Measurements from ENCODE around the gene TMA7B.
"Not testable (repeated sequence)": the region's sequence is repeated elsewhere in the genome, so short reads cannot be mapped to it uniquely, and the experiment has no call there.

The TMA7B gene

GRCh38 chr22:39992088-39992826 is 32.1 kb downstream of the TMA7B start:
- Histone ChIP-seq H3K4me1 (ENCODE audit: control insufficient read depth in 1 of 2, insufficient read depth in 2 of 2, low read length in 2 of 2) (peaks cover 13 to 29% of the 10 kb centered on the region in 2 donors), H3K9me3 (ENCODE audit: control insufficient read depth in 1 of 2, low read length in 2 of 2) (no peaks in the 10 kb centered on the region), H3K4me3 (ENCODE audit: low read depth in 1 of 2, low read length in 2 of 2) (no peak overlapping the region), H3K9ac (ENCODE audit: low read depth in 1 of 2, low read length in 2 of 2) (no peak overlapping the region), H3K27me3 (ENCODE audit: control insufficient read depth in 1 of 2, insufficient read depth in 2 of 2, low read length in 2 of 2) (peaks cover 5 to 9% of the 10 kb centered on the region in 2 donors), H3K27ac (ENCODE audit: low read depth, low read length) (no peak overlapping the region), H3K36me3 (ENCODE audit: control insufficient read depth in 1 of 2, insufficient read depth in 2 of 2, low read length in 2 of 2) (no peaks in the 10 kb centered on the region)

GRCh38 chr22:39992894-39993293 is 32.7 kb downstream of the TMA7B start:
- not testable (repeated sequence) for H3K9me3 ChIP-seq (ENCODE audit: control insufficient read depth in 1 of 2, low read length in 2 of 2); H3K27ac ChIP-seq (ENCODE audit: low read depth, low read length); H3K9ac ChIP-seq (ENCODE audit: low read depth in 1 of 2, low read length in 2 of 2); H3K36me3 ChIP-seq (ENCODE audit: control insufficient read depth in 1 of 2, insufficient read depth in 2 of 2, low read length in 2 of 2); H3K4me3 ChIP-seq (ENCODE audit: low read depth in 1 of 2, low read length in 2 of 2); H3K27me3 ChIP-seq (ENCODE audit: control insufficient read depth in 1 of 2, insufficient read depth in 2 of 2, low read length in 2 of 2)
- H3K4me1 ChIP-seq (ENCODE audit: control insufficient read depth in 1 of 2, insufficient read depth in 2 of 2, low read length in 2 of 2): peaks cover 19 to 35% of the 10 kb centered on the region in 2 donors

- Histone ChIP-seq H3K27me3 (ENCODE audit: control insufficient read depth in 1 of 2, insufficient read depth in 2 of 2, low read length in 2 of 2) (peaks cover 8 to 9% of the 10 kb centered on the region in 2 donors), H3K27ac (ENCODE audit: low read depth, low read length) (no peak overlapping the region), H3K36me3 (ENCODE audit: control insufficient read depth in 1 of 2, insufficient read depth in 2 of 2, low read length in 2 of 2) (no peaks in the 10 kb centered on the region), H3K4me3 (ENCODE audit: low read depth in 1 of 2, low read length in 2 of 2) (peak overlapping the region in 1 of 2 donors; percentile 45), H3K9ac (ENCODE audit: low read depth in 1 of 2, low read length in 2 of 2) (no peak overlapping the region), H3K9me3 (ENCODE audit: control insufficient read depth in 1 of 2, low read length in 2 of 2) (no peaks in the 10 kb centered on the region), H3K4me1 (ENCODE audit: control insufficient read depth in 1 of 2, insufficient read depth in 2 of 2, low read length in 2 of 2) (peaks cover 31 to 48% of the 10 kb centered on the region in 2 donors)
These were observed 33.9 kb downstream of the TMA7B start for GRCh38 chr22:39994041-39994565.

GRCh38 chr22:39994566-39995392 is 34.6 kb downstream of the TMA7B start, which contains the start of gene FAM83F:
Gene FAM83F, plus strand, starts transcription at chr22:39994954. Its CDS starts 89 bp downstream, at chr22:39995043.
- Histone ChIP-seq H3K27me3 (ENCODE audit: control insufficient read depth in 1 of 2, insufficient read depth in 2 of 2, low read length in 2 of 2) (peaks cover 8 to 9% of the 10 kb centered on the region in 2 donors), H3K36me3 (ENCODE audit: control insufficient read depth in 1 of 2, insufficient read depth in 2 of 2, low read length in 2 of 2) (no peaks in the 10 kb centered on the region), H3K27ac (ENCODE audit: low read depth, low read length) (no peak within 1 kb of the TSS), H3K4me1 (ENCODE audit: control insufficient read depth in 1 of 2, insufficient read depth in 2 of 2, low read length in 2 of 2) (peaks cover 38 to 54% of the 10 kb centered on the region in 2 donors), H3K9ac (ENCODE audit: low read depth in 1 of 2, low read length in 2 of 2) (peak within 1 kb of the TSS; percentile 50 to 79), H3K4me3 (ENCODE audit: low read depth in 1 of 2, low read length in 2 of 2) (peak within 1 kb of the TSS; percentile 63 to 73), H3K9me3 (ENCODE audit: control insufficient read depth in 1 of 2, low read length in 2 of 2) (no peaks in the 10 kb centered on the region)

- Histone ChIP-seq H3K4me3 (ENCODE audit: low read depth in 1 of 2, low read length in 2 of 2) (peak overlapping the region; percentile 63 to 73), H3K27me3 (ENCODE audit: control insufficient read depth in 1 of 2, insufficient read depth in 2 of 2, low read length in 2 of 2) (peaks cover 8 to 9% of the 10 kb centered on the region in 2 donors), H3K4me1 (ENCODE audit: control insufficient read depth in 1 of 2, insufficient read depth in 2 of 2, low read length in 2 of 2) (peaks cover 39 to 61% of the 10 kb centered on the region in 2 donors), H3K9me3 (ENCODE audit: control insufficient read depth in 1 of 2, low read length in 2 of 2) (no peaks in the 10 kb centered on the region), H3K27ac (ENCODE audit: low read depth, low read length) (no peak overlapping the region), H3K9ac (ENCODE audit: low read depth in 1 of 2, low read length in 2 of 2) (peak overlapping the region; percentile 50 to 79), H3K36me3 (ENCODE audit: control insufficient read depth in 1 of 2, insufficient read depth in 2 of 2, low read length in 2 of 2) (no peaks in the 10 kb centered on the region)
These were observed 35.4 kb downstream of the TMA7B start for GRCh38 chr22:39995393-39996252.

GRCh38 chr22:39996732-39997131 is 36.5 kb downstream of the TMA7B start:
- Histone ChIP-seq H3K9me3 (ENCODE audit: control insufficient read depth in 1 of 2, low read length in 2 of 2) (no peaks in the 10 kb centered on the region), H3K4me1 (ENCODE audit: control insufficient read depth in 1 of 2, insufficient read depth in 2 of 2, low read length in 2 of 2) (peaks cover 36 to 53% of the 10 kb centered on the region in 2 donors), H3K4me3 (ENCODE audit: low read depth in 1 of 2, low read length in 2 of 2) (peak overlapping the region; percentile 14 to 63), H3K36me3 (ENCODE audit: control insufficient read depth in 1 of 2, insufficient read depth in 2 of 2, low read length in 2 of 2) (no peaks in the 10 kb centered on the region), H3K27ac (ENCODE audit: low read depth, low read length) (no peak overlapping the region), H3K9ac (ENCODE audit: low read depth in 1 of 2, low read length in 2 of 2) (no peak overlapping the region), H3K27me3 (ENCODE audit: control insufficient read depth in 1 of 2, insufficient read depth in 2 of 2, low read length in 2 of 2) (peaks cover 8 to 9% of the 10 kb centered on the region in 2 donors)

GRCh38 chr22:39997421-39997820 is 37.2 kb downstream of the TMA7B start:
- Histone ChIP-seq H3K36me3 (ENCODE audit: control insufficient read depth in 1 of 2, insufficient read depth in 2 of 2, low read length in 2 of 2) (no peaks in the 10 kb centered on the region), H3K27ac (ENCODE audit: low read depth, low read length) (no peak overlapping the region), H3K4me1 (ENCODE audit: control insufficient read depth in 1 of 2, insufficient read depth in 2 of 2, low read length in 2 of 2) (peaks cover 36 to 53% of the 10 kb centered on the region in 2 donors), H3K9me3 (ENCODE audit: control insufficient read depth in 1 of 2, low read length in 2 of 2) (no peaks in the 10 kb centered on the region), H3K27me3 (ENCODE audit: control insufficient read depth in 1 of 2, insufficient read depth in 2 of 2, low read length in 2 of 2) (peaks cover 8% of the 10 kb centered on the region in 2 donors), H3K9ac (ENCODE audit: low read depth in 1 of 2, low read length in 2 of 2) (peak overlapping the region in 1 of 2 donors; percentile 20), H3K4me3 (ENCODE audit: low read depth in 1 of 2, low read length in 2 of 2) (peak overlapping the region in 1 of 2 donors; percentile 13)

- Histone ChIP-seq H3K9ac (ENCODE audit: low read depth in 1 of 2, low read length in 2 of 2) (peak overlapping the region in 1 of 2 donors; percentile 20), H3K9me3 (ENCODE audit: control insufficient read depth in 1 of 2, low read length in 2 of 2) (no peaks in the 10 kb centered on the region), H3K36me3 (ENCODE audit: control insufficient read depth in 1 of 2, insufficient read depth in 2 of 2, low read length in 2 of 2) (no peaks in the 10 kb centered on the region), H3K4me1 (ENCODE audit: control insufficient read depth in 1 of 2, insufficient read depth in 2 of 2, low read length in 2 of 2) (peaks cover 38 to 53% of the 10 kb centered on the region in 2 donors), H3K27me3 (ENCODE audit: control insufficient read depth in 1 of 2, insufficient read depth in 2 of 2, low read length in 2 of 2) (peaks cover 7 to 8% of the 10 kb centered on the region in 2 donors), H3K4me3 (ENCODE audit: low read depth in 1 of 2, low read length in 2 of 2) (peak overlapping the region in 1 of 2 donors; percentile 13), H3K27ac (ENCODE audit: low read depth, low read length) (peak overlapping the region; percentile 11)
These were observed 37.9 kb downstream of the TMA7B start for GRCh38 chr22:39997939-39998726.

Data from duodenal mucosa (tissue), 2 donors.